ENCODE results near the gene C1QBP. TPM values are rescaled to one million over a fixed set of nuclear protein-coding genes. Genes with fewer than 3 reads are reported as not detected.

C1QBP gene
- total and polyA plus RNA-seq, 4 donors = 51.8 to 111 (median 59.3) TPM

DNA sequence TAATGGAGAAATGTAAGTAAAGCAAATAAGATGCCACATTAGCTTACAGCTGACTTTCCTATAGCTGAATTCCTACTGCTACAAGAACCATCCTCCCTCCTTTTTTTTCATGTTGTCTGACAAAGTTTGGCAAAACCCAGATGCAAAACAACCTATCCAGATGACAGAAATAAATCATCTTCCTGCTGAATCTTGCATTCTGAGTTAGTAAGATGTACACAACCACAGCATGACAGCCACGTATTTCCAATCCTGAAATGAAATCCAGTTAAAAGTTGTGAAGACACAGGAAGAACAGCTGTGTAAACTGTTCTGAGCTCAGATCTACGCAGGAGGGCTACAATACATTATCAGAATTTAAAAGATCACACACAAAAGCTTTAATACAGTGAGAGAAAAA, 35.0 kb upstream of the C1QBP start:
- Histone ChIP-seq H3K4me3 (ENCODE audit: low read length in 2 of 2) (no peak overlapping the region), H3K27ac (ENCODE audit: low read depth in 1 of 2, low read length in 2 of 2) (no peak overlapping the region), H3K9me3 (ENCODE audit: control insufficient read depth, low read length) (no peaks in the 10 kb centered on the region), H3K27me3 (ENCODE audit: control insufficient read depth in 1 of 2, insufficient read depth in 2 of 2, low read length in 1 of 2) (no peaks in the 10 kb centered on the region), H3K36me3 (ENCODE audit: control insufficient read depth in 1 of 2, insufficient read depth in 2 of 2, low read length in 1 of 2) (peaks cover 4 to 12% of the 10 kb centered on the region in 2 donors), H3K4me1 (ENCODE audit: control insufficient read depth in 1 of 2, insufficient read depth in 2 of 2, low read length in 2 of 2) (no peaks in the 10 kb centered on the region)
- ATAC-seq (ENCODE audit: low FRiP score) (no peak), DNase-seq (no peak)
- intact Hi-C loops (cut with DNase I) = no loop called here
- WGBS, 2 donors = 86 to 89% methylated on average over 2 of the region's 2 CpGs

DNA sequence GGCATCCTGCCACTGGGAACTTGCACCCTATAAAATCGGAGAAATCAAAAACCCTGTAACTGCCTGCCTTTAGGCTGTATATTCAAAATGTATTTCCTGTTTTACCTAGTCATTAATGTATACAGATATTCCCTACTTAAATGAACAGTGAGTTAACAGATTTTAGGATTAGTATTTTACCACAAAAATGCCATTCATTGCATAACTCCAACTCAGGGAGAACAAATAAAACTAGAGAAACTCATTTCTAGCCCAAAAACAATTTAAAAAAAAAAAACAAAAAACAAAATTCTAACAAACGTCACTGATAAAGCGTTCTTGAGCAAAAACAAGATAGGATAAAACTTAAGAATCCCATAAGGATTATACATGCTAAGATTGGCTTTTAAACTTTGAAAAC, 33.6 kb upstream of the C1QBP start:
- peaks cover 0 to 1% of the 10 kb centered on the region in 2 donors for H3K4me1 ChIP-seq (ENCODE audit: control insufficient read depth in 1 of 2, insufficient read depth in 2 of 2, low read length in 2 of 2)
- intact Hi-C loops (cut with DNase I) = no loop called here
- H3K27me3 ChIP-seq (ENCODE audit: control insufficient read depth in 1 of 2, insufficient read depth in 2 of 2, low read length in 1 of 2) = no peaks in the 10 kb centered on the region
- H3K4me3 ChIP-seq (ENCODE audit: low read length in 2 of 2) = no peak overlapping the region
- DNase-seq (no peak), ATAC-seq (ENCODE audit: low FRiP score) (no peak)
- WGBS, 2 donors = 74 to 78% methylated on average over 3 of the region's 3 CpGs
- no peaks in the 10 kb centered on the region for H3K9me3 ChIP-seq (ENCODE audit: control insufficient read depth, low read length)
- no peak overlapping the region for H3K27ac ChIP-seq (ENCODE audit: low read depth in 1 of 2, low read length in 2 of 2)
- peaks cover 0 to 10% of the 10 kb centered on the region in 2 donors for H3K36me3 ChIP-seq (ENCODE audit: control insufficient read depth in 1 of 2, insufficient read depth in 2 of 2, low read length in 1 of 2)

DNA sequence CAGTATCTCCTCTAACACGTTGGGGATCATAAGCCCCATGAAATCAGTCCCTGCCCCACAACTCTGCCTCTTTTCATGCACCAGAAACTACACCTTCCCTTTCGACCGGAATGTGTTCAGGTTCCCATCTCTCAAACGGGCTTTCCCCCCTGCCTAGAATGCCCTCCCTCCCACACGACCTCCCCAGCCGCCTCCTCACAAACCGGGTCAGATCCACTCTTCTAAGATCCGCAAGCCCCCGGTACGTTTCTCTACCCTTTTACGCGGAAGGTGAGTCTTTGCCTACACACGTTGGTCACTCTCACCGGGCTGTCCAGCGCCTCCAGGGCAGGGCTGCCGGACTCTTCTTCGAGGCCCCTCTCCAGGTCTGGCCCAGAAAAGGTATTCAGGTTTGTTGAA, 29.1 kb upstream of the C1QBP start:
- 0% methylated on average over 17 of the region's 17 CpGs for WGBS, 2 donors
- intact Hi-C loops (cut with DNase I) = loop anchor here (2.0 kb wide), 1 partner anchor 19 kb away; the partner anchor contains the start of genes DERL2 (in 2 of the 2) and MIS12 (in 2 of the 2)
- H3K27me3 ChIP-seq (ENCODE audit: control insufficient read depth in 1 of 2, insufficient read depth in 2 of 2, low read length in 1 of 2) = no peaks in the 10 kb centered on the region
- ATAC-seq (ENCODE audit: low FRiP score) = no peak
- H3K36me3 ChIP-seq (ENCODE audit: control insufficient read depth in 1 of 2, insufficient read depth in 2 of 2, low read length in 1 of 2) = no peaks in the 10 kb centered on the region
- H3K4me3 ChIP-seq (ENCODE audit: low read length in 2 of 2) = peak overlapping the region; percentile 61 to 80
- no peaks in the 10 kb centered on the region for H3K9me3 ChIP-seq (ENCODE audit: control insufficient read depth, low read length)
- no peak for DNase-seq
- no peak overlapping the region for H3K27ac ChIP-seq (ENCODE audit: low read depth in 1 of 2, low read length in 2 of 2)
- peaks cover 0 to 7% of the 10 kb centered on the region in 2 donors for H3K4me1 ChIP-seq (ENCODE audit: control insufficient read depth in 1 of 2, insufficient read depth in 2 of 2, low read length in 2 of 2)

DNA sequence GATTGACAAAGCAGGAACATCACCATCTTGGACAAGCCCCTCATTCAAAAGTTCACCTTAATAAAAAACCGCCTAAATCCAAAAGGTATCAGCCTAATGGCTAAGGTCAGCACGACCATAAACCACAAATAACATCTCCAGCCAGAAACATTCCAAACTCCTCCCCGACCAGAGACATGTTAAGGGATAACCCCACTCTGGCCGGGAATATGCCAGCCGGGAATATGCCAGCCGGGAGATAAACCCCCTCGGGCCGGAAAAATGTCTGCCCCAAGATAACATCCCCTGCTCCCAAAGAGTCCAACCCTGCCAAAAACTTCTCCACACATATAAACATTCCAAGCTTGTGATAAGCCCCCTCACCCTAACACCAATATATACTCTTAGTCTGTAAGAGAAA, 28.5 kb upstream of the C1QBP start:
- intact Hi-C loops (cut with DNase I) = no loop called here
- WGBS, 2 donors = 3 to 4% methylated on average over 8 of the region's 8 CpGs

DNA sequence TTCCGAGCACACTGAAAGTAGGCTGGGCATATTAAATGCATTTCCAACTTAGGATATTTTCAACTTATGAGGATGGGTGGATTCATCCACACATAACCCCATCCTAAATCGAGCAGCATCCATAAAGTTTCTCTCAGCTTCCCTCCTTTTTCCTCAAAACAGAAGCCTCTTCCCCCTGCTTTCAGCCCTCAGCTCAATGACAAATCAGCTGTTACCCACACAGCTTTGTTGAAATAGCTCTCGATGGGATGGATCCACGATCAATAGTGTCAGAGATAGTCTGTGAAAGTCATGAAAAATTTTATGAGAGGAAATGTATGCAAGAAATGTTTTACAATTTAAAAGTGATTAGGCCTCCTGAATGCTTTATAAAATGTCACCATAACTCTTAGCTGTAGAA, 27.3 kb upstream of the C1QBP start:
- Histone ChIP-seq H3K36me3 (ENCODE audit: control insufficient read depth in 1 of 2, insufficient read depth in 2 of 2, low read length in 1 of 2) (peaks cover 0 to 2% of the 10 kb centered on the region in 2 donors), H3K27ac (ENCODE audit: low read depth in 1 of 2, low read length in 2 of 2) (no peak overlapping the region), H3K4me3 (ENCODE audit: low read length in 2 of 2) (no peak overlapping the region), H3K4me1 (ENCODE audit: control insufficient read depth in 1 of 2, insufficient read depth in 2 of 2, low read length in 2 of 2) (peaks cover 0 to 7% of the 10 kb centered on the region in 2 donors), H3K27me3 (ENCODE audit: control insufficient read depth in 1 of 2, insufficient read depth in 2 of 2, low read length in 1 of 2) (no peaks in the 10 kb centered on the region), H3K9me3 (ENCODE audit: control insufficient read depth, low read length) (no peaks in the 10 kb centered on the region)
- intact Hi-C loops (cut with DNase I) = no loop called here
- WGBS, 2 donors = 91% methylated on average over 4 of the region's 4 CpGs
- no peak for DNase-seq
- no peak for ATAC-seq (ENCODE audit: low FRiP score)

More for the DNA sequence above, 28.5 kb upstream of the C1QBP start:
- Histone ChIP-seq H3K27ac (ENCODE audit: low read depth in 1 of 2, low read length in 2 of 2) (no peak overlapping the region), H3K27me3 (ENCODE audit: control insufficient read depth in 1 of 2, insufficient read depth in 2 of 2, low read length in 1 of 2) (no peaks in the 10 kb centered on the region), H3K36me3 (ENCODE audit: control insufficient read depth in 1 of 2, insufficient read depth in 2 of 2, low read length in 1 of 2) (no peaks in the 10 kb centered on the region), H3K4me1 (ENCODE audit: control insufficient read depth in 1 of 2, insufficient read depth in 2 of 2, low read length in 2 of 2) (peaks cover 0 to 7% of the 10 kb centered on the region in 2 donors), H3K9me3 (ENCODE audit: control insufficient read depth, low read length) (no peaks in the 10 kb centered on the region), H3K4me3 (ENCODE audit: low read length in 2 of 2) (peak overlapping the region in 1 of 2 donors; percentile 80)
- ATAC-seq (ENCODE audit: low FRiP score) (no peak), DNase-seq (no peak)

DNA sequence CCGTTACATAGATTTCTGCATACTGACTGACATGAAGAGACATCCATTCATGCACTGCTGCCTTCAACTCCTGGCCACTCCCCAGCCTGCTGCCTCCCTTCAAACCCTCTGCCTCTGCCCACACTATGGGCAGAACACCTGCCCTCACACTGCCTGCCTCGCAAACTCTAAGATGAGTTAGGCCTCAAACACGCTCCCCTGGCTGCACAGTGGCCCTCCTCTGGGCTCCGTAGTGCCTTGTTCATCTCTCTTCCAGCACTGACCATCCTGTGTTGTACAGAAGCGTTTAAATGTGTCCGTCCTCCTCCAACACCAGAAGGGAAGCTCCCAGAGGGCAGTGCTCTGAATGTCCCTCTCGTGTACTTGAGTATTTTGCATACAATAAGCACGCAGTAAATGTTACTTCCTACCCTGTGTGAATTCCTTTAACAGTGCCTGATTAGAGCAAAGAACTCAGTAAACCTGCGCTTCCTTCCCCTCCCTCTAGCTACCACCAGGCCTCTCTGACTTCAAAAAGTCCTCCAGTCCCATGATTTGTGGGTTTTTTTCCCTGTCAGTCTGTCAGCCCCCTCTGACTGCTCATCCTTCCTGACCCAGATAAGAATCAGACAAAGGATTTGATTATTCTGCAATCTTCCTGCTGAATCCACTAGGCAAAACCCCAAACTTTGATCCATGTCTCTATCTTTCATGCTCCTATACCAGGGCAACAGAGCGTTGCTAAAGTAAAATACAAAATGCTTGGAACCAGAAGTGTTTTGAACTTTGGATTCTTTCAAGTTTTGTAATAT, 26.0 kb upstream of the C1QBP start:
- no peak for ATAC-seq (ENCODE audit: low FRiP score)
- Histone ChIP-seq H3K27me3 (ENCODE audit: control insufficient read depth in 1 of 2, insufficient read depth in 2 of 2, low read length in 1 of 2) (no peaks in the 10 kb centered on the region), H3K27ac (ENCODE audit: low read depth in 1 of 2, low read length in 2 of 2) (no peak overlapping the region), H3K9me3 (ENCODE audit: control insufficient read depth, low read length) (no peaks in the 10 kb centered on the region), H3K4me1 (ENCODE audit: control insufficient read depth in 1 of 2, insufficient read depth in 2 of 2, low read length in 2 of 2) (peaks cover 0 to 7% of the 10 kb centered on the region in 2 donors), H3K4me3 (ENCODE audit: low read length in 2 of 2) (no peak overlapping the region), H3K36me3 (ENCODE audit: control insufficient read depth in 1 of 2, insufficient read depth in 2 of 2, low read length in 1 of 2) (peaks cover 0 to 2% of the 10 kb centered on the region in 2 donors)
- DNase-seq = no peak
- intact Hi-C loops (cut with DNase I) = no loop called here
- 87 to 88% methylated on average over 10 of the region's 10 CpGs for WGBS, 2 donors

DNA sequence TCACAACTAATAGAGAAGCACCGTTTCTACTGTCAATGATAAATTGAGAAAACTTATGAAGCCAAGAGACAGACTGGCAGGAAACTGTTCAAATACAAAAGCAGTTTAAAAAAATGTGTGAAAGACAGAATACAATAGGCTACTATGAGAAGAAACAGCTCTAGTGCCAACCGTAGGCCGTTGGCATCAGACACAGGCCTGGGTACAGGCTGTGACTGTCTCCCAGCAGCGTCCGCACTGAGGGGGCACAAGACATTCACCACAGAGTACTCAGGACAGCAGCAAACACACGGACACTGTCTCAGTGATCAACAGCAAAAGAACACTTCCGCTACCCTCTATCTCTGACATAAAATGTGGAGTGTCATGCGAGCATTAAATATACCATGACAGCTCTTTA, 7.8 kb upstream of the C1QBP start:
- intact Hi-C loops (cut with DNase I) = no loop called here
- Histone ChIP-seq H3K27ac (ENCODE audit: low read depth in 1 of 2, low read length in 2 of 2) (no peak overlapping the region), H3K27me3 (ENCODE audit: control insufficient read depth in 1 of 2, insufficient read depth in 2 of 2, low read length in 1 of 2) (no peaks in the 10 kb centered on the region), H3K4me1 (ENCODE audit: control insufficient read depth in 1 of 2, insufficient read depth in 2 of 2, low read length in 2 of 2) (no peaks in the 10 kb centered on the region), H3K9me3 (ENCODE audit: control insufficient read depth, low read length) (no peaks in the 10 kb centered on the region), H3K4me3 (ENCODE audit: low read length in 2 of 2) (no peak overlapping the region), H3K36me3 (ENCODE audit: control insufficient read depth in 1 of 2, insufficient read depth in 2 of 2, low read length in 1 of 2) (peaks cover 2 to 6% of the 10 kb centered on the region in 2 donors)
- WGBS, 2 donors = 88% methylated on average over 8 of the region's 8 CpGs
- ATAC-seq (ENCODE audit: low FRiP score) (no peak), DNase-seq (no peak)

DNA sequence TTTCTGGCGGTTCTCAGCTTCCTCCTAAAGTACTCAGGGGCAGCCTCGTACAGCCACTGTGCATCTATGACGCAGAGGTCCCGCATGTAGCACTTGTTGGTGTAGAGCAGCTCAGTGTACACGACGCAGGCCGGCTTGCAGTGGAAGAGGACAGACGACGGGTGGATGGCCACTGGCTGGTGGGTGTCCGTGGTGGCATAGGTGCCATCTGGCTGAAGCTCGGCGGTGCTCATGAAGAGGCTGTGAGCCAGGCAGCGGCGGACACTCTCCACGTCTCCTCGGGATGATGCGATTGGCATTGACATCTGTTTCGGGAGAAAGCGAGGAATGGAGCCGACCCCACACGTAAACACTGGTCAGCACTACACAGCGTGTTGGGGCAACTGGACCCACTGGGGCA, 5.3 kb upstream of the C1QBP start:
- no peak for ATAC-seq (ENCODE audit: low FRiP score)
- intact Hi-C loops (cut with DNase I) = loop anchor here in 1 of 2 donors (5.0 kb wide), 1 partner anchor 197 kb away; no protein-coding TSS in a partner anchor
- H3K27ac ChIP-seq (ENCODE audit: low read depth in 1 of 2, low read length in 2 of 2) = no peak overlapping the region
- no peaks in the 10 kb centered on the region for H3K4me1 ChIP-seq (ENCODE audit: control insufficient read depth in 1 of 2, insufficient read depth in 2 of 2, low read length in 2 of 2)
- 92 to 95% methylated on average over 22 of the region's 22 CpGs for WGBS, 2 donors
- H3K4me3 ChIP-seq (ENCODE audit: low read length in 2 of 2) = no peak overlapping the region
- H3K9me3 ChIP-seq (ENCODE audit: control insufficient read depth, low read length) = no peaks in the 10 kb centered on the region
- H3K27me3 ChIP-seq (ENCODE audit: control insufficient read depth in 1 of 2, insufficient read depth in 2 of 2, low read length in 1 of 2) = no peaks in the 10 kb centered on the region
- peaks cover 2% of the 10 kb centered on the region in 2 donors for H3K36me3 ChIP-seq (ENCODE audit: control insufficient read depth in 1 of 2, insufficient read depth in 2 of 2, low read length in 1 of 2)
- DNase-seq = no peak

DNA sequence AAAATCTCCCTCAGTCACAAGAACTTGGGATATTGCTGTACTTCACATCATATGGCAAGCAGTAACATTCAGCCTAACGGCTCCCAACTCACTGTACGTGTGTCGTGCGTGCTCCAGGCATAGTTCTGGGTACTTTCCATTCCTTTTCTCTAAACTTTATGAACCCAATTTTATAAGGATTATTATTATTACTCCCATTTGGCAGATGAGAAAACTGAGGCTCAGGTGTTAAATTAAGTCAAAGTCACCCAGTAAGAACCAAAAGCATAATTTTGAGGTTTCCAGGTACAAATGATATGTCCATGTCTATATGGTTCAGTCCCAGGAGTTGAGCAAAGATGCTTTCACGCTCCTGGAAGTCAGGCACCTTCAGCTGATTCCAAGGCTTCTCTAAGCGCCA, 4.8 kb upstream of the C1QBP start:
- ATAC-seq (ENCODE audit: low FRiP score) (no peak), DNase-seq (no peak)
- H3K4me1 ChIP-seq (ENCODE audit: control insufficient read depth in 1 of 2, insufficient read depth in 2 of 2, low read length in 2 of 2) = no peaks in the 10 kb centered on the region
- no peak overlapping the region for H3K4me3 ChIP-seq (ENCODE audit: low read length in 2 of 2)
- no peaks in the 10 kb centered on the region for H3K27me3 ChIP-seq (ENCODE audit: control insufficient read depth in 1 of 2, insufficient read depth in 2 of 2, low read length in 1 of 2)
- WGBS, 2 donors = 95 to 96% methylated on average over 6 of the region's 6 CpGs
- H3K36me3 ChIP-seq (ENCODE audit: control insufficient read depth in 1 of 2, insufficient read depth in 2 of 2, low read length in 1 of 2) = peaks cover under 1 to 2% of the 10 kb centered on the region in 2 donors
- intact Hi-C loops (cut with DNase I) = loop anchor here in 1 of 2 donors (5.0 kb wide), 1 partner anchor 196 kb away; no protein-coding TSS in a partner anchor
- no peaks in the 10 kb centered on the region for H3K9me3 ChIP-seq (ENCODE audit: control insufficient read depth, low read length)
- H3K27ac ChIP-seq (ENCODE audit: low read depth in 1 of 2, low read length in 2 of 2) = no peak overlapping the region
